Thoracic aorta (tissue), 2 donors: ENCODE measurements around the gene TOR1B. TPM values are rescaled to one million over a fixed set of nuclear protein-coding genes. Genes with fewer than 3 reads are reported as not detected.

ENCODE experiments used
- ATAC-seq: fragments of 150-250 bp; one replicate; pipeline ENCODE4 v1.8.0; 2017; ENCODE audit warnings: low read depth; ENCODE audit not compliant: insufficient number of reproducible peaks, low FRiP score
- DNase-seq: peaks from one replicate; pipeline ENCODE4 v3.0.0-alpha.2; 2020; ENCODE audit warnings: low spot score
- H3K27ac ChIP-seq, 2 donors: fragments of 200-600 bp; sonication (generic); 1 replicate in 1 of 2; 2 replicates in 1 of 2; pipeline ENCODE4 v1.5.1; 2016; ENCODE audit warnings: mild to moderate bottlenecking in 2 of 2, moderate library complexity in 2 of 2
- H3K27me3 ChIP-seq: fragments of 200-600 bp; sonication (generic); replicated peaks from 2 replicates; pipeline ENCODE4 v1.6.0; 2016; ENCODE audit warnings: mild to moderate bottlenecking; ENCODE audit not compliant: insufficient read depth
- H3K36me3 ChIP-seq: fragments of 200-600 bp; sonication (generic); one replicate; pipeline ENCODE4 v1.5.1; 2016
- H3K4me1 ChIP-seq, 2 donors: fragments of 200-600 bp; sonication (generic); 1 replicate in 1 of 2; 2 replicates in 1 of 2; pipeline versions ENCODE4 v1.5.1 to v1.6.0; 2016; ENCODE audit warnings: low read depth in 2 of 2, mild to moderate bottlenecking in 1 of 2; ENCODE audit not compliant: control insufficient read depth in 1 of 2
- H3K4me3 ChIP-seq: fragments of 200-600 bp; sonication (generic); 2 replicates; pipeline ENCODE4 v1.5.1; 2016; ENCODE audit warnings: mild to moderate bottlenecking
- H3K9me3 ChIP-seq: fragments of 200-600 bp; sonication (generic); 2 replicates; pipeline ENCODE4 v1.5.1; 2016
- total RNA-seq, 2 donors: library from RNA; depleted of rRNA; stranded (reverse); fragments of >200 nt; gene quantifications; one replicate each; pipeline versions ENCODE4 v1.1.0 to v1.2.3, GENCODE V29; 2016
- TF ChIP-seq, protein P1 (sequence below): fragments of 200-600 bp; sonication (generic); IDR thresholded peaks from one replicate; pipeline ENCODE4 v1.5.1; 2019; ENCODE audit warnings: antibody characterized with exemption

Gene TOR1B, protein sequence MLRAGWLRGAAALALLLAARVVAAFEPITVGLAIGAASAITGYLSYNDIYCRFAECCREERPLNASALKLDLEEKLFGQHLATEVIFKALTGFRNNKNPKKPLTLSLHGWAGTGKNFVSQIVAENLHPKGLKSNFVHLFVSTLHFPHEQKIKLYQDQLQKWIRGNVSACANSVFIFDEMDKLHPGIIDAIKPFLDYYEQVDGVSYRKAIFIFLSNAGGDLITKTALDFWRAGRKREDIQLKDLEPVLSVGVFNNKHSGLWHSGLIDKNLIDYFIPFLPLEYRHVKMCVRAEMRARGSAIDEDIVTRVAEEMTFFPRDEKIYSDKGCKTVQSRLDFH
- 10 to 100 TPM; 28.4 to 33.4 TPM for total RNA-seq

DNA sequence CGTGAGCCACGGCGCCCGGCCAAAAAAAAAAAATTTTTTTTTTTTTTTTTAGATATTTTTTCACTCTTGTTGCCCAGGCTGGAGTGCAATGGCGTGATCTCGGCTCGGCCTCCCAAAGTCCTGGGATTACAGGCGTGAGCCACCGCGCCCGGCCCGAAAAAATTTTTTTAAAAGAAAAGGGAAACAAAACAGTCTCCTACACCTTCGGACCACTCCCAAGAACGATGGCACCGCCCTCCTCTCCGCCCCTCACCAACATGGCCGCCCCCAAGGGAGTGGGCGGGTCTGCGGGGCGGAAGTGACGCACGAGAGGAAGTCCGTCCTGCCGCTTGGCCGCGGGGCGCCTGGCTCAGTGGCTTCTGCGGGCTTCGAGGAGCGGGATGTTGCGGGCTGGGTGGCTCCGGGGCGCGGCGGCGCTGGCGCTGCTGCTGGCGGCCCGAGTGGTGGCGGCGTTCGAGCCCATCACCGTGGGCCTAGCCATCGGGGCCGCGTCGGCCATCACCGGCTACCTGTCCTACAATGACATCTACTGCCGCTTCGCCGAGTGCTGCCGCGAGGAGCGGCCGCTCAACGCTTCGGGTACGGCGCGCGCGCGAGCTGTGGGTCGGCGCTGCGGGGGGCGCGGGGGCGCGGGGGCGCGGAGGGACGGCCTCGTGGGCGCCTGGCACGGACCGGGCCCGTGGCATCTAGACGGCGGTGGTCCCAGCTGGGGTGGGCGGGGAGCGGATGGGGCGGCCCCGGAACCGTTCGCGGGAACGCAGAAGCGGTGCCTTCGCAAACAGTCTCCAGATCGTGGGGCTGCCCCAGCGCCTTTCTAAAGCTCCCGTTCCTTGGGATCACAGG, at the start of gene TOR1B:
Gene TOR1B (plus strand): TSS at position 352 of the 843 bp plus-strand sequence. CDS start 29 bp downstream, at position 381.
- Histone ChIP-seq H3K27ac (peak within 1 kb of the TSS; percentile 73 to 75), H3K27me3 (no peaks in the 10 kb centered on the region), H3K36me3 (no peaks in the 10 kb centered on the region), H3K4me1 (peaks cover 7 to 11% of the 10 kb centered on the region in 2 donors), H3K9me3 (no peaks in the 10 kb centered on the region), H3K4me3 (peak within 1 kb of the TSS; percentile 89)
- DNase-seq (peak; percentile 76), ATAC-seq (peak; percentile 90)
- TF ChIP-seq, protein P1, sequence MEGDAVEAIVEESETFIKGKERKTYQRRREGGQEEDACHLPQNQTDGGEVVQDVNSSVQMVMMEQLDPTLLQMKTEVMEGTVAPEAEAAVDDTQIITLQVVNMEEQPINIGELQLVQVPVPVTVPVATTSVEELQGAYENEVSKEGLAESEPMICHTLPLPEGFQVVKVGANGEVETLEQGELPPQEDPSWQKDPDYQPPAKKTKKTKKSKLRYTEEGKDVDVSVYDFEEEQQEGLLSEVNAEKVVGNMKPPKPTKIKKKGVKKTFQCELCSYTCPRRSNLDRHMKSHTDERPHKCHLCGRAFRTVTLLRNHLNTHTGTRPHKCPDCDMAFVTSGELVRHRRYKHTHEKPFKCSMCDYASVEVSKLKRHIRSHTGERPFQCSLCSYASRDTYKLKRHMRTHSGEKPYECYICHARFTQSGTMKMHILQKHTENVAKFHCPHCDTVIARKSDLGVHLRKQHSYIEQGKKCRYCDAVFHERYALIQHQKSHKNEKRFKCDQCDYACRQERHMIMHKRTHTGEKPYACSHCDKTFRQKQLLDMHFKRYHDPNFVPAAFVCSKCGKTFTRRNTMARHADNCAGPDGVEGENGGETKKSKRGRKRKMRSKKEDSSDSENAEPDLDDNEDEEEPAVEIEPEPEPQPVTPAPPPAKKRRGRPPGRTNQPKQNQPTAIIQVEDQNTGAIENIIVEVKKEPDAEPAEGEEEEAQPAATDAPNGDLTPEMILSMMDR, result no peak

DNA sequence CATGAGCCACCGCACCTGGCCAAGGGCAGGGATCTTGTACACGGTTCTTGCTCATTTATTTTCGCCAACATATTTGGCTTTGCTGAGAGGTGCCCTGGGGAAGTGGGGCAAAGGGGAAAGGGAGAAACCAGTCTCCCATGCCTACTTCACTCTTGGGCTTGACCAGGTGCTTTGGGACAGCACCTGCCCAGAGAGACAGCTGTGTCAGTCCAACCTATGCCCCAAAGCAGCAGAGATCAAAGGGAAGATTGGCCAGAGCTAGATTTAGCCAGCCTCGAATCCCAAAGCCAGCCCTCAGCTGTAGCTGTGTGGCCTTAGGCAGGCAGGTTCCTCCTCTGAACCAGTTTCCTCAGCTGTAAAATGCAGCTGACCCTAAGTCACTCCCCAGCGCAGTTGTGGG, 47.8 kb upstream of the TOR1B start:
- no peak for ATAC-seq

DNA sequence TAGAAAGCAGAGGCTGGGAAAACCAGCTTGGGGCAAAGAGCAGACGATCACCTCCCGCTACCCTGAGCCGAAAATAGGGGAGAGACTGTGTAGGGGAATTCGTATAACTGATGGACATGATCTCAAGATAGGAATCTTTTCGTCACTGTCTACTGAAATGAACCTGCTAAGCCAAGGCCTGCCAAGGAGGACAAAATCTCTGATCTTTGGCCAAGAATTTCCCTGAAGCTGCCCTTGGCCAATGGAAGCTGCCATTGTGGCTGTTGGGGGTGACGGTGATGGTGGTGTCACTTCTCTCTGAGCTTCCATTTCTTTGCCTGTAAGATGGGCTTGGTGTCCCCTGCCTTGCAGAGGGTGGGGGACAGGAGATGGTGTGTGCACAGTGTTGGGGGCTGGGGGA, 46.8 kb upstream of the TOR1B start:
- Histone ChIP-seq H3K36me3 (no peaks in the 10 kb centered on the region), H3K4me1 (peaks cover 6 to 13% of the 10 kb centered on the region in 2 donors), H3K27me3 (no peaks in the 10 kb centered on the region), H3K9me3 (no peaks in the 10 kb centered on the region), H3K4me3 (no peak overlapping the region), H3K27ac (no peak overlapping the region)
- DNase-seq (no peak), ATAC-seq (no peak)
- TF ChIP-seq, protein P1, result no peak

More for the DNA sequence above, 47.8 kb upstream of the TOR1B start:
- Histone ChIP-seq H3K4me1 (peaks cover 6 to 13% of the 10 kb centered on the region in 2 donors), H3K4me3 (no peak overlapping the region), H3K36me3 (no peaks in the 10 kb centered on the region), H3K27ac (no peak overlapping the region), H3K9me3 (no peaks in the 10 kb centered on the region), H3K27me3 (no peaks in the 10 kb centered on the region)
- no peak for DNase-seq
- TF ChIP-seq, protein P1, result no peak

DNA sequence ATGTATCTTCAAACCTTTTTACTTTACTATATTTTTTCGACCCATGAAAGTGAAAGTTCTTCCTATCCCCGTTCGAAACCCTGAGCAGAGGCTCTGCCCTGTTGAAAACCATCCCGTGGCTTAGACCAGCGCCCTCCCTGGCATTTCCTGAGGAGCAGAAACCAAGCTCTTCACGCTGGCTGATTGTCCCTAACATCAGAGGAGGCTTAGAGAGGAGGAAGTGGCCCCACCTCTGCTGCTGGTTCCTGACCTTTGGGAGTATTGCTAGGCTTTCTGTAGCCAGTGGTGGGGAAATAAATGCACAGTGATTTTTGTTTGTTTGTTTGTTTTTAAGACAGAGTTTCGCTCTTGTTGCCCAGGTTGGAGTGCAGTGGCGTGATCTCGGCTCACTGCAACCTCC, 45.9 kb upstream of the TOR1B start:
- Histone ChIP-seq H3K4me1 (peaks cover 6 to 13% of the 10 kb centered on the region in 2 donors), H3K4me3 (no peak overlapping the region), H3K27me3 (no peaks in the 10 kb centered on the region), H3K9me3 (no peaks in the 10 kb centered on the region), H3K27ac (no peak overlapping the region), H3K36me3 (no peaks in the 10 kb centered on the region)
- TF ChIP-seq, protein P1, result no peak
- ATAC-seq (no peak), DNase-seq (no peak)

DNA sequence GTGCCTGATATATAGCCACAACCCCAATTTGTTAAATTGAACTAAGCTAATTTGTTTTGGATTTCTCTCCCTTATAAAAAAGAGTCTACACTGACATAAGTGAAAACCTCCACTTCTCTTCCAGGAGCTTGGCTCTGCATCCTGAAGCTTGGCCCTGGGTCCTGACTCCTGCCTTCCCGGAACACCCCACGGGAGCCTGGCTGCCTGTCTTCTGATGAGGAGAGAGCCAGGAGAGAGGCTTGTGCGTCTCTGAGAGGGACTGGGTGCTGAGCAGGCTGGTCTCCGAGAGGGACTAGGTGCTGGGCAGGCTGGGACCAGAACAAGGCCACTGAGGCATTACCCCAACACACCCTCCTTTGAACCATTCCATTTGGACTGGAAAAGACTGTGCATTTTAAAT, 43.7 kb upstream of the TOR1B start:
- ATAC-seq (no peak), DNase-seq (no peak)
- H3K27ac ChIP-seq, result no peak overlapping the region
- no peaks in the 10 kb centered on the region for H3K36me3 ChIP-seq
- H3K9me3 ChIP-seq, result no peaks in the 10 kb centered on the region
- TF ChIP-seq, protein P1, result no peak
- H3K4me1 ChIP-seq, result no peaks in the 10 kb centered on the region
- H3K27me3 ChIP-seq, result no peaks in the 10 kb centered on the region
- H3K4me3 ChIP-seq, result no peak overlapping the region
